ENCODE measurements around the gene PELO. TPM values are rescaled to one million over a fixed set of nuclear protein-coding genes. Genes with fewer than 3 reads are reported as not detected.

The PELO gene
- total RNA-seq, 4 donors from 2014 or later, result 16.5 to 35.8 (median 24.6) TPM

DNA sequence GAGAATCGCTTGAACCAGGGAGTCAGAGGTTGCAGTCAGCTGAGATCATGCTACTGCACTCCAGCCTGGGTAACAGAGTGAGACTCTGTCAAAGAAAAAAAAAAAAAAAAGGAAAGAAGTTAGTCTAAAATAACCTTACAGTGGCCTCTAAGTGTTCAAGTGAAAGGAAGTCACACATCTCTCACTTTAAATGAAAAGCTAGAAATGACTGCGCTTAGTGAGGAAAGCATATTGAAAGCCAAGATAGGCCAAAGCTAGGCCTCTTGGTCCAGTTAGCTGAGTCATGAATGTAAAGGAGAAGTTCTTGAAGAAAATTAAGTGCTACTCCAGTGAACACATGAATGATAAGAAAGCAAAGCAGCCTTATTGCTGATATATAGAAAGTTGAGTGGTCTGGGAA, 38.1 kb downstream of the PELO start:
- H3K4me1 ChIP-seq, result peaks cover 0 to 5% of the 10 kb centered on the region in 2 donors

DNA sequence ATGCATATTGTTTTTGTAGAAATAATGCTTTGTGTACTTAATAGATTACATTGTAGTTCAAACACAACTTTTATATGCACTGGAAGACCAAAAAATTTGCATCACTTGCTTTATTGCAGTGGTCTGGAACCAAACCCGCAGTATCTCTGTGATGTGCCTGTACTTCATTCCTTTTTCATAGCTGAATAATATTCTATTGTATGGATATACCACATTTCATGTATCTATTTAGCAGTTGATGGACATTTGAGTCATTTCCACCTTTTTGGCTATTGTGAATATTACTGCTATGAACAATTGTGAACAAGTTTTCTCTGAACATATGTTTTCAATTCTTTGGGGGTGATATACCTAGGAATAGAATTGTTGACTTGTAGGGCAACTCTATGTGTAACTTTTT, 40.1 kb downstream of the PELO start:
- H3K36me3 ChIP-seq, result no peaks in the 10 kb centered on the region
- TF ChIP-seq, protein P1, sequence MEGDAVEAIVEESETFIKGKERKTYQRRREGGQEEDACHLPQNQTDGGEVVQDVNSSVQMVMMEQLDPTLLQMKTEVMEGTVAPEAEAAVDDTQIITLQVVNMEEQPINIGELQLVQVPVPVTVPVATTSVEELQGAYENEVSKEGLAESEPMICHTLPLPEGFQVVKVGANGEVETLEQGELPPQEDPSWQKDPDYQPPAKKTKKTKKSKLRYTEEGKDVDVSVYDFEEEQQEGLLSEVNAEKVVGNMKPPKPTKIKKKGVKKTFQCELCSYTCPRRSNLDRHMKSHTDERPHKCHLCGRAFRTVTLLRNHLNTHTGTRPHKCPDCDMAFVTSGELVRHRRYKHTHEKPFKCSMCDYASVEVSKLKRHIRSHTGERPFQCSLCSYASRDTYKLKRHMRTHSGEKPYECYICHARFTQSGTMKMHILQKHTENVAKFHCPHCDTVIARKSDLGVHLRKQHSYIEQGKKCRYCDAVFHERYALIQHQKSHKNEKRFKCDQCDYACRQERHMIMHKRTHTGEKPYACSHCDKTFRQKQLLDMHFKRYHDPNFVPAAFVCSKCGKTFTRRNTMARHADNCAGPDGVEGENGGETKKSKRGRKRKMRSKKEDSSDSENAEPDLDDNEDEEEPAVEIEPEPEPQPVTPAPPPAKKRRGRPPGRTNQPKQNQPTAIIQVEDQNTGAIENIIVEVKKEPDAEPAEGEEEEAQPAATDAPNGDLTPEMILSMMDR (IDR thresholded peaks at IDR 0.05), result no peak
- TF ChIP-seq POLR2A (IDR thresholded peaks at IDR 0.05), result no peak
- no peaks in the 10 kb centered on the region for H3K27me3 ChIP-seq
- H3K4me1 ChIP-seq, result peaks cover 0 to 5% of the 10 kb centered on the region in 2 donors
- intact Hi-C loops (cut with DNase I; ENCODE audit: low total_unique reads), result no loop called here
- no peaks in the 10 kb centered on the region for H3K9me3 ChIP-seq
- no peak overlapping the region for H3K27ac ChIP-seq
- DNase-seq, result no peak
- no peak overlapping the region for H3K4me3 ChIP-seq

More for the DNA sequence above, 38.1 kb downstream of the PELO start:
- no peak for TF ChIP-seq POLR2A (IDR thresholded peaks at IDR 0.05)
- TF ChIP-seq, protein P1 (IDR thresholded peaks at IDR 0.05), result no peak
- Histone ChIP-seq H3K9me3 (no peaks in the 10 kb centered on the region), H3K4me3 (no peak overlapping the region), H3K27ac (peak overlapping the region in 1 of 2 donors; percentile 20), H3K27me3 (no peaks in the 10 kb centered on the region), H3K36me3 (no peaks in the 10 kb centered on the region)
- no peak for DNase-seq
- intact Hi-C loops (cut with DNase I; ENCODE audit: low total_unique reads), result no loop called here

DNA sequence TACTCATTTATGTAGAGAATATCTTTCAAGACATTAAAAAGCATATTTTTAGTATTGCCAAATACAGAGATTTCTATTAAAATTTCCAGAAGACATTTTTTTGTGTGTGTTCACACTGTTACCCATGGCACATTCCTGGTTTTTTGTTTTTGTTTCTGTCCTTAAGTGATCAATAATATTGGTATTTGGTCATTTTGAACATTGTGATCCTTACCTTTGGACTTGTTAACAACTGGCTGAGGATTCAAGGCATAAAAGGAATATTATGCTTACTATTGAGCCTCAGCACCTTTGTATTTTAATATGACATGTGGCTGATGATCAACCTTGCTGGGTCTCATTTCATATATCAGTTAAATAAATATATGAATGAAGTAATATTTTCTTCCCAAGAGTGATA, 41.9 kb downstream of the PELO start:
- Histone ChIP-seq H3K4me1 (peaks cover 0 to 5% of the 10 kb centered on the region in 2 donors), H3K27me3 (no peaks in the 10 kb centered on the region), H3K36me3 (no peaks in the 10 kb centered on the region), H3K9me3 (no peaks in the 10 kb centered on the region), H3K27ac (peak overlapping the region; percentile 23 to 78), H3K4me3 (no peak overlapping the region)
- intact Hi-C loops (cut with DNase I; ENCODE audit: low total_unique reads), result no loop called here
- TF ChIP-seq, protein P1 (IDR thresholded peaks at IDR 0.05), result no peak
- no peak for TF ChIP-seq POLR2A (IDR thresholded peaks at IDR 0.05)
- no peak for DNase-seq

GRCh38 chr5:52830650-52831049, 42.9 kb downstream of the PELO start:
- DNase-seq, result peak in 1 of 2 donors; percentile 41
- Histone ChIP-seq H3K9me3 (no peaks in the 10 kb centered on the region), H3K27me3 (no peaks in the 10 kb centered on the region), H3K4me1 (peaks cover 0 to 5% of the 10 kb centered on the region in 2 donors), H3K4me3 (no peak overlapping the region), H3K36me3 (no peaks in the 10 kb centered on the region), H3K27ac (peak overlapping the region; percentile 23 to 78)
- TF ChIP-seq POLR2A (IDR thresholded peaks at IDR 0.05), result no peak
- TF ChIP-seq, protein P1 (IDR thresholded peaks at IDR 0.05), result no peak
- intact Hi-C loops (cut with DNase I; ENCODE audit: low total_unique reads), result no loop called here

DNA sequence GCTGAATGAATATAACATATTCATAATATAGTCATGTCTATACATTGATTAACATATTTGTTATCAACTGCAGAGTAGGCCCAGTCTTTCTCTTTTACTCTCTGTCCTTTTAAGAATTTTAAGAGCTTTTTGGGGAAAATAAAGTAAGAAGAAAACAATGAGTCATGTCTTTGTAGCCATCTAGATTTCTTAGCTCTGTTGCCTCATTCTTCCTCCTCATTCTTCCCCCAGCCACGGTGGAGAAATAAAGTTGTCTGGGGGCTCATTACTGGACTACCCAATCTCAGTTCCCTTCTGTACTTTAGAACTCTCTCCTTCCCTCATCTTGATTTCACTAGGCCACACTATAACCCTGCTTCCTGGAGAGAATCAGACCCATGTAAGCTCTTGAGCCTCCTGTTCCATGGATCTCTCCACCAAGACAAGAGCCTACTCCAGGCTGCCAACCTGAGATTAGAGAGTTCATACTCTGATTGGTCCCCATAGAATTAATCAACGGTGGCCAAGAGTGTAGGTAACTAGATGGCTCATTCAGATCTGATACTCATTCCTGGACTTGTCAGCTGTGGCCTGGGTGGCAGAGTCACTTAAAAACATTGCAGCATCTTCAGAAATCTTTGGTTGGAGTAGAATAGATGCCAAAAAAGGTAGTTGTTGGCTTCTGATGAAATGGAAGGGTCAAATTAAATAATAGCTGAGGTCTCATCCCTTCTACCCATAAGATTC, 44.2 kb downstream of the PELO start:
- Histone ChIP-seq H3K9me3 (no peaks in the 10 kb centered on the region), H3K4me1 (peaks cover 0 to 5% of the 10 kb centered on the region in 2 donors), H3K27me3 (no peaks in the 10 kb centered on the region), H3K27ac (peak overlapping the region; percentile 23 to 78), H3K4me3 (no peak overlapping the region), H3K36me3 (no peaks in the 10 kb centered on the region)
- intact Hi-C loops (cut with DNase I; ENCODE audit: low total_unique reads), result no loop called here
- TF ChIP-seq, protein P1 (IDR thresholded peaks at IDR 0.05), result no peak
- TF ChIP-seq POLR2A (IDR thresholded peaks at IDR 0.05), result no peak
- no peak for DNase-seq
